MM.1S (cell line): ENCODE data around the gene CLCN7.

Source experiments
- DNase-seq: peaks from one replicate; pipeline ENCODE4 v3.0.0-alpha.2; 2015
- H2AFZ ChIP-seq: fragments of 300-600 bp; sonication (generic); 2 replicates; pipeline ENCODE4 v1.6.0; 2016; ENCODE audit warnings: antibody characterized with exemption, low read length
- H3F3A ChIP-seq: fragments of 300-600 bp; sonication (generic); 2 replicates; pipeline ENCODE4 v1.6.1; 2016; ENCODE audit warnings: mild to moderate bottlenecking, antibody characterized with exemption, low read length, moderate library complexity, mixed read lengths; ENCODE audit not compliant: insufficient read depth
- H3K27ac ChIP-seq: fragments of 300-600 bp; sonication (generic); 2 replicates; pipeline ENCODE4 v1.5.1; 2016; ENCODE audit warnings: mild to moderate bottlenecking, low read length
- H3K27me3 ChIP-seq: fragments of 300-600 bp; sonication (generic); replicated peaks from 2 replicates; pipeline ENCODE4 v1.6.0; 2016; ENCODE audit warnings: low read length; ENCODE audit not compliant: insufficient read depth
- H3K36me3 ChIP-seq: fragments of 300-600 bp; sonication (generic); replicated peaks from 2 replicates; pipeline ENCODE4 v1.6.1; 2016; ENCODE audit warnings: mild to moderate bottlenecking, low read length, mixed read lengths; ENCODE audit not compliant: insufficient read depth
- H3K4me1 ChIP-seq: fragments of 300-600 bp; sonication (generic); 2 replicates; pipeline ENCODE4 v1.6.1; 2016; ENCODE audit warnings: low read length, mixed read lengths
- H3K4me2 ChIP-seq: fragments of 300-600 bp; sonication (generic); 2 replicates; pipeline ENCODE4 v1.6.0; 2016; ENCODE audit warnings: low read depth, low read length
- H3K4me3 ChIP-seq: fragments of 300-600 bp; sonication (generic); 2 replicates; pipeline ENCODE4 v1.5.1; 2016; ENCODE audit warnings: low read length, mixed read lengths
- H3K79me2 ChIP-seq: fragments of 300-600 bp; sonication (generic); 2 replicates; pipeline ENCODE4 v1.6.1; 2016; ENCODE audit warnings: mixed run types, low read length, mixed read lengths
- H3K9ac ChIP-seq: fragments of 300-600 bp; sonication (generic); 2 replicates; pipeline ENCODE4 v1.6.1; 2016; ENCODE audit warnings: low read length, mixed read lengths
- H3K9me2 ChIP-seq: fragments of 300-600 bp; sonication (generic); replicated peaks from 2 replicates; pipeline ENCODE4 v1.6.1; 2016; ENCODE audit warnings: mild to moderate bottlenecking, low read length, mixed read lengths; ENCODE audit not compliant: insufficient read depth
- H3K9me3 ChIP-seq: fragments of 300-600 bp; sonication (generic); replicated peaks from 2 replicates; pipeline ENCODE4 v1.6.1; 2016; ENCODE audit warnings: mild to moderate bottlenecking, low read length, mixed read lengths; ENCODE audit not compliant: insufficient read depth
- H4K20me1 ChIP-seq: fragments of 300-600 bp; sonication (generic); 2 replicates; pipeline ENCODE4 v1.6.1; 2016; ENCODE audit warnings: mild to moderate bottlenecking, low read length, moderate library complexity, mixed read lengths; ENCODE audit not compliant: insufficient read depth
- CTCF ChIP-seq: fragments of 300-600 bp; sonication (generic); IDR thresholded peaks from 2 replicates; pipeline ENCODE4 v1.5.1; 2016; ENCODE audit warnings: antibody characterized with exemption, low read length, mixed read lengths
- EZH2 ChIP-seq: fragments of 300-600 bp; sonication (generic); optimal IDR thresholded peaks from 2 replicates; pipeline ENCODE3; 2017; ENCODE audit warnings: low read depth, mild to moderate bottlenecking, antibody characterized with exemption, low read length, mixed read lengths
- EZH2phosphoT487 ChIP-seq: fragments of 300-600 bp; sonication (generic); IDR thresholded peaks from 2 replicates; pipeline ENCODE4 v1.6.1; 2018; ENCODE audit warnings: antibody characterized with exemption, low read length

Gene CLCN7

GRCh38 chr16:1433263-1433560, 41.6 kb downstream of the CLCN7 start:
- H3F3A ChIP-seq, result no peaks in the 10 kb centered on the region
- H3K9ac ChIP-seq, result no peak overlapping the region
- no peak for TF ChIP-seq EZH2
- no peak for TF ChIP-seq EZH2phosphoT487
- TF ChIP-seq CTCF, result no peak

GRCh38 chr16:1432388-1433262, 42.2 kb downstream of the CLCN7 start:
- no peak overlapping the region for H3K4me2 ChIP-seq
- H3K4me1 ChIP-seq, result no peaks in the 10 kb centered on the region
- TF ChIP-seq EZH2 (no peak), CTCF (no peak), EZH2phosphoT487 (no peak)
- H3F3A ChIP-seq, result no peaks in the 10 kb centered on the region
- no peaks in the 10 kb centered on the region for H3K36me3 ChIP-seq
- no peak overlapping the region for H3K27ac ChIP-seq
- no peaks in the 10 kb centered on the region for H4K20me1 ChIP-seq
- no peak overlapping the region for H3K4me3 ChIP-seq
- H3K9ac ChIP-seq, result no peak overlapping the region
- no peaks in the 10 kb centered on the region for H3K79me2 ChIP-seq
- DNase-seq, result no peak
- H3K9me2 ChIP-seq, result no peaks in the 10 kb centered on the region
- H3K9me3 ChIP-seq, result no peaks in the 10 kb centered on the region
- peaks cover 95% of the 10 kb centered on the region for H3K27me3 ChIP-seq
- no peak overlapping the region for H2AFZ ChIP-seq

More at GRCh38 chr16:1433263-1433560, 41.6 kb downstream of the CLCN7 start:
- Histone ChIP-seq H3K9me2 (no peaks in the 10 kb centered on the region), H3K36me3 (no peaks in the 10 kb centered on the region), H3K4me1 (no peaks in the 10 kb centered on the region), H3K4me2 (no peak overlapping the region), H3K27ac (no peak overlapping the region), H3K79me2 (no peaks in the 10 kb centered on the region), H4K20me1 (no peaks in the 10 kb centered on the region), H2AFZ (no peak overlapping the region), H3K9me3 (no peaks in the 10 kb centered on the region), H3K27me3 (peaks cover 95% of the 10 kb centered on the region), H3K4me3 (no peak overlapping the region)
- DNase-seq, result no peak

GRCh38 chr16:1431497-1432270, 43.1 kb downstream of the CLCN7 start:
- Histone ChIP-seq H2AFZ (no peak overlapping the region), H3K27ac (no peak overlapping the region), H3K4me3 (no peak overlapping the region), H3K79me2 (no peaks in the 10 kb centered on the region), H3K36me3 (no peaks in the 10 kb centered on the region), H3K4me1 (no peaks in the 10 kb centered on the region), H3K9me2 (no peaks in the 10 kb centered on the region), H3F3A (no peaks in the 10 kb centered on the region), H3K9ac (no peak overlapping the region), H3K9me3 (no peaks in the 10 kb centered on the region), H3K4me2 (no peak overlapping the region), H4K20me1 (no peaks in the 10 kb centered on the region), H3K27me3 (peaks cover 90% of the 10 kb centered on the region)
- DNase-seq, result no peak
- TF ChIP-seq EZH2 (no peak), EZH2phosphoT487 (no peak), CTCF (no peak)
